Measurements from ENCODE around the gene TENM4.

TENM4 gene

GRCh38 chr11:78689101-78689500 lies 751.7 kb downstream of the TENM4 start:
- Histone ChIP-seq H3K4me1 (ENCODE audit: control insufficient read depth, insufficient read depth, low read length) (no peaks in the 10 kb centered on the region), H3K9ac (ENCODE audit: low read length) (no peak overlapping the region), H3K9me3 (ENCODE audit: control insufficient read depth, low read length) (no peaks in the 10 kb centered on the region), H3K27me3 (ENCODE audit: control insufficient read depth, insufficient read depth, low read length) (no peaks in the 10 kb centered on the region), H3K36me3 (ENCODE audit: control insufficient read depth, insufficient read depth, low read length) (no peaks in the 10 kb centered on the region), H3K4me3 (ENCODE audit: low read length) (no peak overlapping the region)

DNA sequence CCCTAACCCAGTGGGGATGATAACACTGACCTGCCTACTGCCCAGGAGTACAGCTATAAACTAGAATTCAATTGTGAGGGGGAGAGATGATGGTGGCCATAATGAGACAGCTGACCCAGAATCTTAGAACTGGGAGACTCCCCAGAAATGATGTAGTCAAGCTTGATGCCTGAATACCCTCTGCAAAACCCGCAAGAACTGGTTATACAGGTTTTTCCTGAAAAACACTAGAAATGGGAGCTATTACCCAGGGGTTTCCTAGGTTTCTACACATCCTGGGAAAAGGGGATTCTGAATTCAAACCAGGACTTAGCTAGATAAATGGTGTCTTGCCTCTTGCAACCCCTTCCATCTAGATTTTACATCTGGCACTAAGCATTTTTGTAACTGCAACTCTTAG lies 752.4 kb downstream of the TENM4 start:
- Histone ChIP-seq H3K9ac (ENCODE audit: low read length) (no peak overlapping the region), H3K36me3 (ENCODE audit: control insufficient read depth, insufficient read depth, low read length) (no peaks in the 10 kb centered on the region), H3K9me3 (ENCODE audit: control insufficient read depth, low read length) (no peaks in the 10 kb centered on the region), H3K4me3 (ENCODE audit: low read length) (no peak overlapping the region), H3K27me3 (ENCODE audit: control insufficient read depth, insufficient read depth, low read length) (no peaks in the 10 kb centered on the region), H3K4me1 (ENCODE audit: control insufficient read depth, insufficient read depth, low read length) (no peaks in the 10 kb centered on the region)

DNA sequence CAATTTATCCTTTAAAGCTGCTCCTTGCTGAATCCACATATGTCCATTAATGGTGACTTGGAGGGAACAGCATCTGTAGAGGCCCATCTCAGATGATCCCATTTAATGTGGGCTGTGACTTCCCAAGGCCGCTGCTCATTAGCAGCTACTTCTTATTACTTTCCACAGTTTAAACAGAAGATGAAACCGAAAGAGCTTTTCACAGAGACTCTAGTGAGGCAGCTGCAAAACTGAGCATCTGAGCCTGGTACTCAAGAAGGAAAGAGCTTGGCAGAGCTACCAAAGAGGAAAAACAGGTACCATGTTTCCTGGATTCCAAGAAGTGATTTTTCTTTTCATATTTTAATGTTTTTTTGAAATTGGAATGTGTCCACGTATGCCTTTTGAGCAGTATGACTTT lies 755.7 kb downstream of the TENM4 start:
- no peaks in the 10 kb centered on the region for H3K4me1 ChIP-seq (ENCODE audit: control insufficient read depth, insufficient read depth, low read length)
- no peak overlapping the region for H3K9ac ChIP-seq (ENCODE audit: low read length)
- no peaks in the 10 kb centered on the region for H3K27me3 ChIP-seq (ENCODE audit: control insufficient read depth, insufficient read depth, low read length)
- H3K4me3 ChIP-seq (ENCODE audit: low read length): no peak overlapping the region
- no peaks in the 10 kb centered on the region for H3K36me3 ChIP-seq (ENCODE audit: control insufficient read depth, insufficient read depth, low read length)
- H3K9me3 ChIP-seq (ENCODE audit: control insufficient read depth, low read length): no peaks in the 10 kb centered on the region

DNA sequence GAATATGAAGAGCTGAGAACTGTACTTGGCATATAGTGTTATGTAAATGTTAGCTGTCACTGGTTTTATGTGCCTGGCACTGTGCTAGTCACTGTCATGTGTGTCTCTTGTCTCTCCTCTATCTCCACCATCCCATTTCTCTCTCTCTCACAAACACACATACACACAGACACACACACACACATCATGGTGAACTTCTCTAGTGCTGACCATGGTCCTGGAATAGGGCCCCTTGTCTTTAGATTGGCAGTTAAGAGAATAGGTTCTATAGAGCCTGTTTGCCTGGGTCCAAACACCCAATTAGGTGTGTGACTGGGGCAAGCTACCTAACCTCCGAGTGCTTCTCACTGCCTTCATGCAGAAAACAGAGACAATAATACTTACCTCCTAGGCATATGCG lies 756.5 kb downstream of the TENM4 start:
- no peaks in the 10 kb centered on the region for H3K27me3 ChIP-seq (ENCODE audit: control insufficient read depth, insufficient read depth, low read length)
- no peaks in the 10 kb centered on the region for H3K4me1 ChIP-seq (ENCODE audit: control insufficient read depth, insufficient read depth, low read length)
- H3K4me3 ChIP-seq (ENCODE audit: low read length): no peak overlapping the region
- H3K36me3 ChIP-seq (ENCODE audit: control insufficient read depth, insufficient read depth, low read length): no peaks in the 10 kb centered on the region
- no peaks in the 10 kb centered on the region for H3K9me3 ChIP-seq (ENCODE audit: control insufficient read depth, low read length)
- H3K9ac ChIP-seq (ENCODE audit: low read length): no peak overlapping the region

GRCh38 chr11:78683774-78684173 lies 757.1 kb downstream of the TENM4 start:
- Histone ChIP-seq H3K27me3 (ENCODE audit: control insufficient read depth, insufficient read depth, low read length) (no peaks in the 10 kb centered on the region), H3K9ac (ENCODE audit: low read length) (no peak overlapping the region), H3K4me1 (ENCODE audit: control insufficient read depth, insufficient read depth, low read length) (no peaks in the 10 kb centered on the region), H3K36me3 (ENCODE audit: control insufficient read depth, insufficient read depth, low read length) (no peaks in the 10 kb centered on the region), H3K9me3 (ENCODE audit: control insufficient read depth, low read length) (no peaks in the 10 kb centered on the region), H3K4me3 (ENCODE audit: low read length) (no peak overlapping the region)

DNA sequence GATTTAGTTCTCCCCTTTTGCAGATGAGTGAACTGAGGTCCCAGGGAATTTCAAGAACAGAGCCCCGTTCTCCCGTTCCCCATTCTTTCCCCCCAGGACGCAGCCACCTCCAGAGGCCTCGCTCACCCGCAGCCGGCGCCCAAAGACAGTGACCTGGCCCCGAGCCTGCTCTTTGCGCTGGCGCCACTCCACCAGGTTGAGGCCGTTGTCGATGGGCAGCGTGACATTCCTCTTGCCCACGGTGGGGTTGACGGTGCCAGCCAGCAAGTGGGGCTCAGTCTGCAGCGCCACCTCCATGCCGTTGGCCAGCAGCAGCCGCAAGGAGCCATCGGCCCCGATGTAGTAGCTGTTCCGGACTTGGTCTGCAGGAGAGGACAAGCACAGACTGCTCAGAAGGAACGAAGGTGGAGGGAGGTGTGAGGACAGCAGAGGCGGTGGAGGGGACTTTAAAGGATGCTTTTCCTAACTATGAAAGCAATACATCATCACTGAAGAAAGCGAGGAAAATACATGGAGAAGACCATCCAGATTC lies 764.7 kb downstream of the TENM4 start:
- no peak overlapping the region for H3K4me3 ChIP-seq (ENCODE audit: low read length)
- no peak overlapping the region for H3K9ac ChIP-seq (ENCODE audit: low read length)
- H3K4me1 ChIP-seq (ENCODE audit: control insufficient read depth, insufficient read depth, low read length): no peaks in the 10 kb centered on the region
- no peaks in the 10 kb centered on the region for H3K36me3 ChIP-seq (ENCODE audit: control insufficient read depth, insufficient read depth, low read length)
- no peaks in the 10 kb centered on the region for H3K9me3 ChIP-seq (ENCODE audit: control insufficient read depth, low read length)
- no peaks in the 10 kb centered on the region for H3K27me3 ChIP-seq (ENCODE audit: control insufficient read depth, insufficient read depth, low read length)

DNA sequence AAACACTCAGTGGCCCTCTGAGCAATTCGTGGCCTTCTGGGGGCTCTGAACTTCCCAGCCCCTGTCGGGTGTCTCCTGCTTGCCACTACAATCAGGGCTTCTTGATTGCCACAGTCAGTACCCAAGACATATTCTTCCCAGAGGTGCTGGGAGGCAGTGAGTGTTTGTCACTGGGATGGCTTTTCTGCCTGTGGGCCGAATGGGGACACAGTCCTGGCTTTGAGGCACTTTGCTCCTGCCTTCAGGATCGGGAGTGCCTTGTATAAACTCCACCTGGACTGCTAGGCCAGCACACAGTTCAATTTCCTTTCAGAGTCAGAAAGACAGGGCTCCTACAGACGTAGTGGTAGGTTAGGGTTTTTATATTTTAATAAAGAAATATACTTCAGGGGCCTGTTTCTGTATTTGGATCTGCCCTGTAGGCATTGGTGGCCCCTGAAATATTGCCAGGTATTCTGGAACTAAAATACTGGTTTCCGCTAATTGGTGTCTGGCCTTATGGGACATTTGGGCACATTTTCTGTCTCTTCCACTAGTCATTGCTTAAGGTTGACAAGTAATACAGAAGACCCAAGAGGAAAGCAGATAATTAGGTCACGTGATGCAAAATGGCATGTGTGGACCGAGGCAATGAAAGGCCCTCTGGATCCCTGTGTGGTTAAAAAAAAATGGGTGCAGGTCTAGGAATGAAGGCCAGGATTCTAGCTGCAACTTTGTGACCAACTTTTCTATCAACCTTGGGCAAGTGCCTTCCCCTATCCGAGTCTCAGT lies 767.8 kb downstream of the TENM4 start:
- Histone ChIP-seq H3K4me1 (ENCODE audit: control insufficient read depth, insufficient read depth, low read length) (no peaks in the 10 kb centered on the region), H3K9me3 (ENCODE audit: control insufficient read depth, low read length) (no peaks in the 10 kb centered on the region), H3K9ac (ENCODE audit: low read length) (no peak overlapping the region), H3K36me3 (ENCODE audit: control insufficient read depth, insufficient read depth, low read length) (no peaks in the 10 kb centered on the region), H3K4me3 (ENCODE audit: low read length) (no peak overlapping the region), H3K27me3 (ENCODE audit: control insufficient read depth, insufficient read depth, low read length) (no peaks in the 10 kb centered on the region)

DNA sequence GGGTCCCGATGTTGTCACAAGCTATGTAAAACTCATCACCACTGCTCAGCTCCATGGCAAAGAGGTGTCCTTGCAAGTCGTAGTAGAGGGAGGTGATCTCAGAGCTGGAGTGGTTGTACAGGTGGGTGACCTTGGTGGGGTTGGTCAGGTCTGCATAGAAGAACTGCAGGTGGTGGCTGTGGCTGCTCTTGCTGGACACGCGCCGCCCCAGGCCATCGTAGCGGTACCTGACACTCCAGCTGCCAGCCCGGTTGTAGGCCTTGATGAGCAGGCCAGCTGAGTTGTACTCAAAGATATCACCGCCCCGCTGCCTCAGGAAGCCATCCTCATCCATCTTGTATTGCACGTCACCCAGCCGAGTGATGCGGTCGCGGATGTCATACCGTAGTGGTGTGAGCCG lies 771.6 kb downstream of the TENM4 start:
- H3K9me3 ChIP-seq (ENCODE audit: control insufficient read depth, low read length): no peaks in the 10 kb centered on the region
- no peaks in the 10 kb centered on the region for H3K4me1 ChIP-seq (ENCODE audit: control insufficient read depth, insufficient read depth, low read length)
- no peak overlapping the region for H3K9ac ChIP-seq (ENCODE audit: low read length)
- H3K4me3 ChIP-seq (ENCODE audit: low read length): no peak overlapping the region
- no peaks in the 10 kb centered on the region for H3K36me3 ChIP-seq (ENCODE audit: control insufficient read depth, insufficient read depth, low read length)
- H3K27me3 ChIP-seq (ENCODE audit: control insufficient read depth, insufficient read depth, low read length): no peaks in the 10 kb centered on the region

GRCh38 chr11:78667461-78667860 lies 773.4 kb downstream of the TENM4 start:
- no peaks in the 10 kb centered on the region for H3K9me3 ChIP-seq (ENCODE audit: control insufficient read depth, low read length)
- no peak overlapping the region for H3K4me3 ChIP-seq (ENCODE audit: low read length)
- no peaks in the 10 kb centered on the region for H3K4me1 ChIP-seq (ENCODE audit: control insufficient read depth, insufficient read depth, low read length)
- H3K36me3 ChIP-seq (ENCODE audit: control insufficient read depth, insufficient read depth, low read length): no peaks in the 10 kb centered on the region
- H3K27me3 ChIP-seq (ENCODE audit: control insufficient read depth, insufficient read depth, low read length): no peaks in the 10 kb centered on the region
- H3K9ac ChIP-seq (ENCODE audit: low read length): no peak overlapping the region

DNA sequence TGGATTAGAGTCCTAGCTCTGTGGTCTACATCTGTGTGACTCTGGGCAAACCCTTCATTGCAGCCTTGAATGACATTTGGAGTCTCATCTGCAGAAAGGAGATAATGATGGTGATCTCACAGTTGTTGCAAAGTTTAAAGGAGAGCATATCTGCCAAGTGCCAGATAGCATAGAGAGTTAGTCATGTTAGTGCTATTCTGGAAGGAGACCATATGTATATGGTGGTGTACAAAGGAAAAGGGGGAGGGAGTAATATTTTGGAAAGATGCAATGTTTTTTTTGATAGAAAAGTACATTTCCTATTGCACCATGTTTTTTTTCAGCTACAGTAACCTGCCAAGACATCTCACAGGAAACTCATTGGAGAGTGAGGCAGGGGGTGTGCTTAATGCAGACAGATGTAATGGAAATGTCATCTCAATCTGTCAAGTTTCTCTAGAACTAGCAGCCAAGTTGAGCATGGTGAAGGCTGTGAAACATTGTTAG lies 774.1 kb downstream of the TENM4 start:
- no peaks in the 10 kb centered on the region for H3K36me3 ChIP-seq (ENCODE audit: control insufficient read depth, insufficient read depth, low read length)
- H3K9ac ChIP-seq (ENCODE audit: low read length): no peak overlapping the region
- H3K9me3 ChIP-seq (ENCODE audit: control insufficient read depth, low read length): no peaks in the 10 kb centered on the region
- H3K4me1 ChIP-seq (ENCODE audit: control insufficient read depth, insufficient read depth, low read length): no peaks in the 10 kb centered on the region
- H3K4me3 ChIP-seq (ENCODE audit: low read length): no peak overlapping the region
- no peaks in the 10 kb centered on the region for H3K27me3 ChIP-seq (ENCODE audit: control insufficient read depth, insufficient read depth, low read length)

DNA sequence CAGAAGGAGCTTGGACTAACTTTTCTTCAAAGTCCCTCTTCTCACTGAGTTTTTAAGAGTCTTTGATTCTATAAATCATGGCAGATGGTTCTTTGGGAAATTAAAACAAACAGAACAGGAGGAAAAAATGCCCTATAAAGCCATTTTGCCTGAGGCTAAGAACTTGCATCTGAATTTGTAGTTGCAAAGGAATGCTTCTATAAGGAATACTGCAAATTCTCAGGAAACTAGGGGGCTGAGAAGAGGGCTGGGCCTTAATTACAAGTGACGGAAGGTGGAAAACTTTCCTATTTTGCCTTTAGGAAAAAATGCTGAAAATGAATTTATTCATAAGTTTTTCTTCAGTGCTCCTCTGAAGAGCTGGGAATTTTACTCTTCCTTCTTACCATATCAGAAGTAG lies 776.2 kb downstream of the TENM4 start:
- Histone ChIP-seq H3K4me3 (ENCODE audit: low read length) (no peak overlapping the region), H3K4me1 (ENCODE audit: control insufficient read depth, insufficient read depth, low read length) (no peaks in the 10 kb centered on the region), H3K9me3 (ENCODE audit: control insufficient read depth, low read length) (no peaks in the 10 kb centered on the region), H3K9ac (ENCODE audit: low read length) (no peak overlapping the region), H3K27me3 (ENCODE audit: control insufficient read depth, insufficient read depth, low read length) (no peaks in the 10 kb centered on the region), H3K36me3 (ENCODE audit: control insufficient read depth, insufficient read depth, low read length) (no peaks in the 10 kb centered on the region)

DNA sequence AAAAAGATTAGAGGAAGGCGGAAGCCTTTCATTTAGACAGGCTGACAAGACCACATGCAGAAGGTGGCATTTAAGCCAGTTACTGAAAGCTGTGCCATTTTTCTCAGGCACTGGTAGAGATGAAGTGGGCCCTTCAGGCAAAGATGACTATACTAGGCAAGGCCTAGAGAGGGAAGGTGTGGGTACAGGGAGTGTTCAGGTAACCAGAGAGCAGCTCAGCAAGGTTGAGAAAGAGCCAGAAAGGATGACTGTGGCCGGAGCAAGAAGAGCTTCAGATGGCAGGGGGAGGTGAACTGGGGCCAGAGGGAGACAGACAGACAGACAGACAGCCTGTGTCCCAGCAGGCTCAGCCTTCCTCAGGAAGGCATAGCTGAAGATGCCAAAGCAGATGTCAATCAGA lies 778.0 kb downstream of the TENM4 start:
- Histone ChIP-seq H3K9ac (ENCODE audit: low read length) (no peak overlapping the region), H3K4me3 (ENCODE audit: low read length) (no peak overlapping the region), H3K9me3 (ENCODE audit: control insufficient read depth, low read length) (no peaks in the 10 kb centered on the region), H3K27me3 (ENCODE audit: control insufficient read depth, insufficient read depth, low read length) (no peaks in the 10 kb centered on the region), H3K4me1 (ENCODE audit: control insufficient read depth, insufficient read depth, low read length) (no peaks in the 10 kb centered on the region), H3K36me3 (ENCODE audit: control insufficient read depth, insufficient read depth, low read length) (no peaks in the 10 kb centered on the region)

Data from mucosa of stomach (tissue), 1 donor.